Activated T-helper 1 cell treated with anti-CD3 and anti-CD28 coated beads, Interleukin-12 subunit alpha, Interleukin-12 subunit beta, Interleukin-2, Interleukin-4 antibody, amounts not matched to agents 30 ng/mL and 10 ng/mL and 1 ng/mL, durations not matched to agents 14 hours and 24 hours and 36 hours (primary cell): ENCODE measurements around the gene ZC3H12D. TPM values are rescaled to one million over a fixed set of nuclear protein-coding genes. Genes with fewer than 3 reads are reported as not detected.

ENCODE experiments used
- DNase-seq: peaks from one replicate; pipeline ENCODE4 v3.0.0; 2021; ENCODE audit warnings: low spot score
- H3K27ac Mint-ChIP-seq: one replicate; pipeline ENCODE4 v1.8.0; 2021; ENCODE audit warnings: mild to moderate bottlenecking, mixed read lengths
- H3K27me3 Mint-ChIP-seq: one replicate; pipeline ENCODE4 v1.8.0; 2022; ENCODE audit warnings: mild to moderate bottlenecking, moderate library complexity, mixed read lengths; ENCODE audit not compliant: insufficient read depth
- H3K36me3 Mint-ChIP-seq: one replicate; pipeline ENCODE4 v1.8.0; 2021; ENCODE audit warnings: low read depth, mixed read lengths
- H3K4me1 Mint-ChIP-seq: one replicate; pipeline ENCODE4 v1.8.0; 2021; ENCODE audit warnings: low read depth, mixed read lengths
- H3K4me3 Mint-ChIP-seq: one replicate; pipeline ENCODE4 v1.8.0; 2021; ENCODE audit warnings: mild to moderate bottlenecking, moderate library complexity, mixed read lengths
- H3K9me3 Mint-ChIP-seq: one replicate; pipeline ENCODE4 v1.8.0; 2021; ENCODE audit warnings: mixed read lengths
- intact Hi-C: fragments of 100-400 bp; cut with micrococcal nuclease; formaldehyde crosslinking; loops from one replicate; pipeline ENCODE4 v1.15.1; 2024
- total RNA-seq: library from RNA; stranded (reverse); gene quantifications from 2 replicates; pipeline ENCODE4 v1.2.3, GENCODE V29; 2022

ZC3H12D gene
- total RNA-seq, 1 donor from 2014 or later: 96.7 TPM

DNA sequence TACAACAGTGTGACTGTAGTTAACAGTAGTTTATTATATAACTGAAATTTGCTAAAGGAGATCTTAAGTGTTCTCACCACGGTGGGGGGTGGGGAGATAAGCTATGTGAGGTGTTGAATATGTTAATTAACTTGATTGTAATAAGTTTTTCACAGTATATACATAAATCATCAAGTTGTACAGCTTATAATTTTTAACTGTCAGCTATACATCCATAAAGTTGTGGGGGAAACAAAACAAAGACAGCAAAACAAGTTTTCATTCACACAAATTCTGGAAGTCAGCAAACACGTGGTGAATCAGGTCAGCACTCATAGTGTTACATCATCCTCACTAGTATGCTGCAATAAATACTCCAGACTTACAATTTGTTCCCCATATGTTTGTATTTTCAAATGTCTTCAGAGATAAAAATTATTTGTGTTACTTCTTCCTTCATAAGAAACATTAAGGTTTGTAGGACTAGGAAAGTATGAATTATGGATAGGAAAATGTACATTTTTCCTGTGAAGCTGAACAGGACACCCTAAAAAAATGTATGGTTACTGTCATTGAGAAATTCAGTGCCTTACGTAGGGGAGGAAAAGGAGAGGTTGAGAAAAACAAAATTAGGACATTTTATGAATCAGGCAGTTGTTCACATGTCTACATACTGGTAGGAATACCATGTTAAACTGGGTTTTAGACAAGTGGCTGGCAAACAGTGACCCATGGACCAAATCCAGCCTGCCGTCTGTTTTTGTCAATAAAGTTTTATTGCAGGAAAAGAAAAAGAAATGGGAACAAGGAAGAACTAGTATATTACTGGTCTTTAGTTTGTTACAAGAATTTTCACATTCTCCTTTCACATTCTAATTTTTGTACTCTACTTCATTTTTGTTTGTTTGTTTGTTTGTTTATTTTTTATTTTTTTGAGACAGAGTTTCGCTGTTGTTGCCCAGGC lies 78.7 kb downstream of the ZC3H12D start:
- Mint-ChIP-seq H3K36me3 (peaks cover 63% of the 10 kb centered on the region), H3K4me3 (no peak overlapping the region), H3K9me3 (no peaks in the 10 kb centered on the region), H3K27ac (peak overlapping the region; percentile 76), H3K4me1 (peaks cover 55% of the 10 kb centered on the region), H3K27me3 (no peaks in the 10 kb centered on the region)
- intact Hi-C loops: loop anchor here (2.0 to 5.0 kb wide), 2 partner anchors 15 to 39 kb away; no protein-coding TSS in a partner anchor
- DNase-seq: no peak

DNA sequence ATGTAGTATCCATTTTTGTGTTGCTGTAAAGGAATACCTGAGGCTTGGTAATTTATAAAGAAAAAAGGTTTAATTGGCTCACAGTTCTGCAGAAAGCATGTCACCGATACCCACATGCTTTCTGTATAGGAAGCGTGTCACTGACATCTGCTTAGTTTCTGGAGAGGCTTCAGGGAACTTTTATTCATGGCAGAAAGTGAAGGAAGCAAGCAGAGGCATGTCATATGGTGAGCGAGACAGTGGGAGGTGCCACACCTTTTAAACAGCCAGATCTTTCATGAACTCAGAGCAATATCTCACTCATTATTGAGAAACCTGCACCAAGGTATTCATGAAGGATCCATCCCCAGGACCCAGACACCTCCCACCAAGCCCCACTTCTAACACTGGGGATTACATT lies 81.3 kb downstream of the ZC3H12D start:
- intact Hi-C loops: no loop called here
- Mint-ChIP-seq H3K36me3 (peaks cover 53% of the 10 kb centered on the region), H3K4me3 (no peak overlapping the region), H3K27me3 (no peaks in the 10 kb centered on the region), H3K27ac (peak overlapping the region; percentile 85), H3K4me1 (peaks cover 59% of the 10 kb centered on the region), H3K9me3 (no peaks in the 10 kb centered on the region)
- no peak for DNase-seq

DNA sequence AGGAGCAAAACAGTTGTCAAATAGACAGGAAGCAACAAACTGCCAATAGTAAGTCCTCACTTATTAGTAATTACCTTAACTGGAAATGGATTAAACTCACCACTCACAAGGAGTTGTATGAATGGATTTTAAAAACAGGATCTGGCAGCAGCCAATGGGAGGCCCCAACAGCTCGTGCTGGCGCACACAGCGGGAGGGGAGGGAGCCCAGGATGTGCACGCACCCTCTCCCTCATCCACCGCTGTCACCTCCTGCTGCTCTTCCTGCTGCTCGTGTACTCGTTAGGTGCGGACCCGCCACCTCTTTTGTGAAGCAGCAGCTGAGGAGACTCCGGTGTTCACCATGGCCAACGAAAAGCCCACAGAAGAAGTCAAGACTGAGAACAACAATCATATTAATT lies 84.8 kb downstream of the ZC3H12D start, which contains the start of gene SUMO4:
TSS of gene SUMO4 (plus strand) at position 213 of the 400 bp plus-strand sequence. CDS start at position 343, 130 bp downstream.
- intact Hi-C loops: no loop called here
- H3K27ac Mint-ChIP-seq: peak within 1 kb of the TSS; percentile 40

DNA sequence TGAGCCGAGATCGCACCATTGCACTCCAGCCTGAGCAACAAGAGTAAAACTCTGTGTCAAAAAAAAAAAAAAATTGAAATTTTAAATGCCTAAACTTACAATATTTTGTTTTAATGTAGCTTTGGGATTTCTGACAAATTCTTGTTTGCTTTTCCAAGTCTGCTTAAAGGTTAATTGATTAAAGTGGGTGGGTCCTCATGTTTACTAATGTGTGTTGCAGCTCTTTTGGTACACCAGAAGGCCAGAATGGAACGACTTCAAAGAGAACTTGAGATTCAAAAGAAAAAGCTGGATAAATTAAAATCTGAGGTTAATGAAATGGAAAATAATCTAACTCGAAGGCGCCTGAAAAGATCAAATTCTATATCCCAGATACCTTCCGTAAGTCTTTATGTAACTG lies 87.4 kb downstream of the ZC3H12D start:
- DNase-seq: no peak
- Mint-ChIP-seq H3K27ac (peak overlapping the region; percentile 44), H3K4me3 (no peak overlapping the region), H3K27me3 (no peaks in the 10 kb centered on the region), H3K9me3 (no peaks in the 10 kb centered on the region), H3K36me3 (peaks cover 67% of the 10 kb centered on the region), H3K4me1 (peaks cover 76% of the 10 kb centered on the region)
- intact Hi-C loops: no loop called here

More for the DNA sequence above, 84.8 kb downstream of the ZC3H12D start, which contains the start of gene SUMO4:
- Mint-ChIP-seq H3K4me3 (no peak within 1 kb of the TSS), H3K27me3 (no peaks in the 10 kb centered on the region), H3K4me1 (peaks cover 72% of the 10 kb centered on the region), H3K9me3 (no peaks in the 10 kb centered on the region), H3K36me3 (peaks cover 69% of the 10 kb centered on the region)
- DNase-seq: no peak

Other genes starting within 250 kb of the ZC3H12D start
- 154 and 157 TPM in 2 replicates for gene TAB2, start 167.3 kb downstream of the ZC3H12D start, total RNA-seq
- 11.6 and 12.0 TPM in 2 replicates for gene SUMO4, start 84.8 kb downstream of the ZC3H12D start, total RNA-seq
- gene PPIL4, start 61.0 kb upstream of the ZC3H12D start, total RNA-seq: 25.0 and 26.1 TPM in 2 replicates
- gene GINM1, start 81.4 kb upstream of the ZC3H12D start, total RNA-seq: 15.4 and 18.6 TPM in 2 replicates
- 20.8 and 22.1 TPM in 2 replicates for gene KATNA1, start 163.7 kb upstream of the ZC3H12D start, total RNA-seq
- gene LATS1, start 233.1 kb upstream of the ZC3H12D start, total RNA-seq: 33.1 and 34.0 TPM in 2 replicates